HG02588 (cell line): ENCODE results near the gene CFDP1.
"Not testable (repeated sequence)": the region's sequence is repeated elsewhere in the genome, so short reads cannot be mapped to it uniquely, and the experiment has no call there.

ENCODE experiments used
- ATAC-seq: cut with Tn5 transposase; IDR thresholded peaks from one replicate; pipeline ENCODE4 v1.9.1; 2021; ENCODE audit warnings: mild to moderate bottlenecking, moderate library complexity; ENCODE audit not compliant: unreplicated experiment

CFDP1 gene

DNA sequence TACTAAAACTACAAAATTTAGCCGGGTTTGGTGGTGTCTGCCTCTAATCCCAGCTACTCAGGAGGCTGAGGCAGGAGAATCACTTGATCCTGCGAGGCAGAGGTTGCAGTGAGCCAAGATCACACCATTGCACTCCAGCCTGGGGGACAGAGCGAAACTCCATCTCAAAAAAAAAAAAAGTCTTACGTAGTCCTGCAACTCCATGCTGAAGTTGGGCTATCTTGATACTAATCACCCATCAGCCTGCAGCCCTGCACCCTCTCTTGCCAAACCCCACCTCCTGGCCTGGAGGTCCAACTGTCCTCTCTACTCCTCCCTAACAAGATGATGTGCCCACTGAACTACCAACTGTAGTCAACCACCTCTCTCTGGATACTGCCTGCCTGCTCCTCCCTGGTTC is 26.4 kb upstream of the CFDP1 start:
- no peak for ATAC-seq

- ATAC-seq: no peak
These were observed 25.1 kb upstream of the CFDP1 start for GRCh38 chr16:75458439-75458838.

DNA sequence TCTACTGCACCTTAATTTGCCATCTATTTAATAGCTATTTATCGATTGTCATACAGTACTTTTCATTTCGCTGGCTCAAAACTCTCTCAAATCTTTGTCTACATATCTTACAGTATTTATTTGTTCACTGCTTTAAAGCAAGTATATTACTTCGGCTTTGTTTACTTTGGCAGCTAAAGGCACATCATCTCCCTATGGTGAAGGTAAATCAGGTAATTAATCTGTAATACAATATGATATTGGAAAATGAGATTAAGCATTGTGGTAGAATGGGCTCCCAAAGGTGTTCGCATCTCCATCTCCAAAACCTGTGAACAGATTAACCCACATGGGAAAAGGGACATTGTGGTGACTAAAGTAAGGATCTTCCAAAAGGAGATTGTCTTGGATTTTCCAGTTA is 24.7 kb upstream of the CFDP1 start:
- ATAC-seq: no peak

- no peak for ATAC-seq
These were observed 24.2 kb upstream of the CFDP1 start for GRCh38 chr16:75457485-75458021.

DNA sequence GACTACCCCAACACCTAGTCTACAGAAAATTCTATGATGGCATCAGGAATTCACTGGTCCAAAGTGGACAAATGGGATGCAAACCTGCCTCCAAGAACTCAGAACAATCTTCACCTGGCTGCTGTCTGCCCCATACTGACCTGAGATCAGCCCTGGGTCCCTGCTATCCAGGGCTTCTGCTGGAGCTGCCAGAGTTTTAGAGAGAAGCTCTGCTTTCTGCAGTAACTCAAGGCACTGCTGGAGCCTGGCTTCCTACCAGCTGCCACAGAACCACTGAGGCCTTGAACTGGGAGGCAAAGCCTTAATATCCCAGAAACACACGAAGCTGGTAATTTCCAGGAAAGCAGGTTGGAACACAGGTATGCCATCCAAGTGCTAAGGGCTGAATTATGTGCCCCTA is 23.7 kb upstream of the CFDP1 start:
- no peak for ATAC-seq

DNA sequence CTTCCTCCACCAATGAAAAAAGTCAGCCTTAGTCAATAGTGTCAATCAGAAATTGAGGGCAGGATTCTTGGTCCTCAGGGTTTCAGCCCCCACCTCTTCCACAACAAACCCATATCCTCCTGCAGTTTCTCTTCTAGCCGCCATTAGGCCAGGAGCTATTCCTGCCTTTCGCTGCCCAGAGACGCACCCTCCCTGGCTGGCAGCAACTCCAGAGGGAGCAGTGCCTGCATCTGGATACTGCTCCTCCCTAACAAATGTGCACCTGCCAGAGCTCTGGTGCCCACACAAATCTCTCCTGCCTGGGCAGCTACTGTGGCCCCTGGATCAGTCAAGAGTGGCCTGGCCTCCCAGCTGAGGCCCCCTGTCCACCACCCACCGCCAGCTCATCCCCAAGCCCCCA is 23.2 kb upstream of the CFDP1 start:
- ATAC-seq: not testable (repeated sequence)

DNA sequence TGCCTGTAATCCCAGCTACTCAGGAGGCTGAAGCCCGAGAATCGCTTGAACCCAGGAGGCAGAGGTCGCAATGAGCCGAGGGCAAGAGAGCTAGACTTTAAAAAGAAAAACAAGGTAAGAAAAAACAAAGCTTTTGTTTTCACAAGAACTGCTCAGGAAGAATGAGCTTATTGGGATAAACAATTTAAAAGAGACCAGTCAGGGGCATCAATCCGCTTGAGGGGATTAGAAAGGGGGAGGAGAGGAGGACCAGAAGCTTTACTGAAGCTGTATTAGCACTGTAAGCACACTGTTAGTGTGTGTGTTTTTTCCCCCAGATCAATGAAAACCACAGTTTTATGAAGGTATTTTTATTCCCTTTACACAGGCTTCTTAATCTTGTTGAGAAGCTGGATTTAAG is 22.4 kb upstream of the CFDP1 start:
- ATAC-seq: no peak

DNA sequence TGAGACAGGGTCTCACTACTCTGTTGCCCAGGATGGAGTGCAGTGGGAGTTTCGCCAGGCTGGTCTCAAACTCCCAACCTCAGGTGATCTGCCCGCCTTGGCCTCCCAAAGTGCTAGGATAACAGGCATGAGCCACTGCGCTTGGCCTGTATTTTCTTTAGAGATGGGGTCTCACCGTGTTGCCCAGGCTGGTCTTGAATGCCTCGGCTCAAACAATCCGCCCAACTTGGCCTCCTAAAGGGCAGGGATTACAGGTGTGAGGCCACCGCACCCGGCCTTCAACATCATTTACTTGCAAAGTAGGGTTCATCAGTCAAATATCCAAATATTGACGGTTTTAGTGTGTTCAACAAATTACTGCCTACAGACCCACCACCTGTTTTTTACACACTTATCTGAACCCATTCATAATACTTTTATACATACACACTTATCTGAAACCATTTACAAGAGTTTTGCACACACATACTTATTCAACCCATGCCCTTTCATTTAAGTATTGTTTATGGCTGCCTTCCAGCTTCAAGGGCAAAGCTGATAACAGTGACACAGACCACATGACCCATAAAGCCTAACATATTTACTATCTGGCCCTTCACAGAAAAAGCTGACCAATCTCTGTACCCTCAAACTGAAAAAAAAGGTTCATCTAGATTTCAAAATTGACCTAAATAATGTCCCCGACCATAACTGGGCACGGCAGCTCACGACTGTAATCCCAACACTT is 19.3 kb upstream of the CFDP1 start:
- no peak for ATAC-seq

- ATAC-seq: no peak
These were observed 13.1 kb upstream of the CFDP1 start for GRCh38 chr16:75446416-75446815.

DNA sequence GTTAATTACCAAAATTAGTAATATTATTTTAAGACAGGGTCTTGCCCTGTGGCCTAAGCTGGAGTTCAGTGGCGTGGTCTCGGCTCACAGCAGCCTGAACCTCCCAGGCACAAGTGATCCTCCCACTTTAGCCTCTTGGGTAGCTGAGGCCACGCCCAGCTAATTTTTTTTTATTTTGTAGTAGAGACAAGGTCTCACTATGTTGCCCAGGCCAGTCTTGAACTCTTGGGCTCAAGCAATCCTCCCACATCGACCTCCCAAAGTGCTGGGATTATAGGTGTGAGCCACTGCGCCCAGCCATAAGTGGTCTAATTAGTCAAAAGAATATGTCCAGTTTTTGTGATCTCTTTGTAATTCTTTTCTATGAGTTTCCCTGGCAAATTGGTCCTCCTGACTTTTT is 12.0 kb upstream of the CFDP1 start:
- no peak for ATAC-seq

- ATAC-seq: no peak
These were observed 10.0 kb upstream of the CFDP1 start for GRCh38 chr16:75443298-75443697.

DNA sequence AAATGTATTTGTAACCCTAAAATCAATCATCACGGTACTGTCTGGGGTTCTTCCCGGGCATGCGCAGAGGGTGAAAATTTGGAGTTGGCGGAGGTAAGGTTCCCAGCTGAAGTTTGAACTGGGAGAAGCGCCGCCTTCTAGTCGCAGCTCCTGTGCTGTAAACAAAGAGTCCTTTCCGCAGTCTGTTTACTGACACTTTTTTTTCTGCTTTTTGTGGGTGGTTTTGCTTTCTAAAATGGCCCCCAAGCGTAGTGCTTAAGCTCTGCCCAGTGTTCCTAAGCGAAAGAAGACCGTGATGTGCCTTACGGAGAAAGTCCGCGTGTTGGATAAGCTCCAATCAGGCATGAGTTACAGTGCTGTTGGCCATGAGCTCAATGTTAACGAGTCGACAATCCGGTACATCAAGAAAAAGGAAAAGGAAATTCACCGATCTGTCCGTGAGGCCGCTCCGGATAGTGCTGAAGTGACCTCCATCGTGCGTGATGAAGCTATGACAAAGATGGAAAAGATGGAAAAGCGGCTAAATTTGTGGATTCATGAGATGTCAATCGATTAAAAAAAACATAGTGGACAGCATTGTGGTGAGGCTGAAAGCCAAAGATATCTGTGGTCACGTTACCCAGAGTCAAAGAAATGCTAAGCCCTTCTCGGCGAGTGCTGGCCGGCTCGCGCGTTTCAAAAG is 570 bp upstream of the CFDP1 start:
- ATAC-seq: peak; percentile 70

GRCh38 chr16:75429621-75430403 is 3.5 kb downstream of the CFDP1 start:
- ATAC-seq: no peak

DNA sequence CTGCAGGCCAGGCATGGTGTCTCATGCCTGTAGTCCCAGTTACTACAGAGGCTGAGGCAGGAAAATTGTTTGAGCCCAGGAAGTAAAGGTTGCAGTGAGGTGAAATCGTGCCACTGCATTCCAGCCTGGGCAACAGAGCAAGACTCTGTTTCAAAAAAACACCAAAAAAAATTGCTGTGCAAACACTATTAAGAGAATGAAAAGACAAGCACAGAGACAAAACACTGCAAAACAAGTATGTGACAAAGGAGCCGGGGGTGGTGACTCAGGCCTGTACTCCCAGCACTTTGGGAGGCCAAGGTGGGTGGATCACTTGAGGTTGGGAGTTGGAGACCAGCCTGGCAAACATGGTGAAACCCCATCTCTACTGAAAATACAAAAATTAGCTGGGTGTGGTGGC is 6.8 kb downstream of the CFDP1 start:
- not testable (repeated sequence) for ATAC-seq

DNA sequence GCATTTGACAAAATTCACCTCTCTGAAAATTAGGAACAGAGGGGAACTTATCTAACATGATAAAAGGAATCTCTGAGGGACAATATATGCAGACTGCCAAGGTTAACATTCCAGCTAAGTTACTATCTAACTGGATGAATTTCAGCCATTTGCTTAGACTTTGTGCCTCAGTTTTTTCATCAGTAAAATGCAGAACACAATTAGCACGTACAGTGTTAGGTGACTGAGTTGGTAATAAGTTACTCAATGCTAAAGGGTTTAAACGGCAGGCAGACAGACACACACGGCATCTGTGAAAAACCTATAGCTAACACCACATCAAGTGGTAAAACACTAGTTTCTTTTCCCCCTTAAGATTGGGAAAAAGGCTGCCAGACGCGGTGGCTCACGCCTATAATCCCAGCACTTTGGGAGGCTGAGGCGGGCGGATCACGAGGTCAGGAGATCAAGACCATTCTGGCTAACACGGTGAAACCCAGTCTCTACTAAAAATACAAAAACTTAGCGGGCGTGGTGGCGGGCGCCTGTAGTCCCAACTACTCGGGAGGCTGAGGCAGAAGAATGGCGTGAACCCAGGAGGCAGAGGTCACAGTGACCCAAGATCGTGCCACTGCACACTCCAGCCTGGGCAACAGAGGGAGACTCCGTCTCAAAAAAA is 9.1 kb downstream of the CFDP1 start:
- ATAC-seq: not testable (repeated sequence)

DNA sequence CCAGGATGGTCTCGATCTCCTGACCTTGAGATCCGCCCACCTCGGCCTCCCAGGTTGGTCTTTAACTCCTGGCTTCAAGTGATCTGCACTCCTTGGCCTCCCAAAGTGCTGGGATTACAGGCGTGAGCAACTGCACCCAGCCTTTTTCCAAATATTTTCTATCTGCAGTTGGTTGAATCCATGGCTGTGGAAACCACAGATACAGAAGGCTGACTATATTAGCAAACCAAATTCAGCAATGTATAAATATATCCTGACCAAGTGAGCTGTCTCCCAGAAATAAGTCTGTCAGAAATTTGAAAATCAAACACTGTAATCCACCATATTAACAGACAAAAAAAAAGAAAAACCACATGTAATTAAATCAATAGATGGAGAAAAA is 9.6 kb downstream of the CFDP1 start:
- ATAC-seq: no peak

DNA sequence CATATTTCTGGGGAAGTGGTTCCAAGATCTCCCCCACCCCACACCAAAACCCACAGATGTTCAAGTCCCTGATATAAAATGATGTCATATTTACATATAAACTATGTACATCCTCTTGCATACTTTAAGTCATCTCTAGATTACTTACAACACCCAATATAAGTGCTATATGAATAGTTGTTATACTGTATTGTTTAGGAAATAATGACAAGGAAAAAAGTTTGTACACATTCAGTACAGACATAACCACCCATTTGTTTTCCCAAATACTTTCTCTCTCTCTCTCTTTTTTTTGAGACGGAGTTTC is 11.5 kb downstream of the CFDP1 start:
- no peak for ATAC-seq

- no peak for ATAC-seq
These were observed 12.1 kb downstream of the CFDP1 start for GRCh38 chr16:75420987-75421819.

DNA sequence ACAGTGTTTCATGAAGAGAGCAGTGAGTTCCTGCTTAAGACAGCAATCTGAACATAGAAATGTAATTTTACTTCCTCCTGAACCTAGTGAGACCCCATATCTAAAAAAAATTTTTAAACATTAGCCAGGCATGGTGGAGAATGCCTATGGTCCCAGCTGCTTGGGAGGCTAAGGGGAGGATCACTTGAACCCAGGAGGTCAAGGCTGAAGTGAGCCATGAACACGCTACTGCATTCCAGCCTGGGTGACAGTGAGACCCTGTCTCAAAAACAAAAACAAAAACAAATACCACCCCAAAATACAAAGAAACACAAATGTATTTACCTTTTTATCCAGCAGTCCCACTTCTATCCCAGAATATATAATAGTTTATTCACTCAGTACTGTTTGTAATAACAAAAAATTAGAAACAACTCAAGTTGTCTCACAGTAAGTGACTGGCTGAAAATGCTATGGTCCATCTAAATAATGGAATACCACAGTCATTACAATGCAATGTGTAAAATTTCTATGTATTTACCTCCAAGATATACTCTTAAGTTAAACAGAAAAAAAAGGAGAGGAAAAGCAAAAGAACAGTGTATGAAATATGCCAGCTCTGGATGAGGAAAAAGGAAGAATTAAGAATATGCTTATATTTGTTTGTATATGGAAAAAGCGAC is 16.3 kb downstream of the CFDP1 start:
- ATAC-seq: no peak
